Endothelial cell of umbilical vein (primary cell): ENCODE results near the gene GNAQ.

Source experiments
- EZH2 ChIP-seq: IDR thresholded peaks from 2 replicates; pipeline ENCODE4 v1.6.1; 2012; ENCODE audit warnings: borderline replicate concordance, low read depth, mild to moderate bottlenecking, moderate library complexity, low read length, inconsistent platforms; ENCODE audit not compliant: severe bottlenecking
- GATA2 ChIP-seq: IDR thresholded peaks from 2 replicates; pipeline ENCODE4 v1.7.0; 2011; ENCODE audit warnings: low read depth, mild to moderate bottlenecking, moderate library complexity, mixed read lengths, low read length; ENCODE audit not compliant: insufficient read length, insufficient read depth
- JUN ChIP-seq: IDR thresholded peaks from 2 replicates; pipeline ENCODE4 v1.6.1; 2011; ENCODE audit warnings: borderline replicate concordance, low read depth; ENCODE audit not compliant: insufficient read length, insufficient read depth
- MYC ChIP-seq: IDR thresholded peaks from one replicate; pipeline ENCODE4 v1.6.1; 2011; ENCODE audit warnings: mild to moderate bottlenecking, low read depth, low read length
- POLR2A ChIP-seq: IDR thresholded peaks from 2 replicates; pipeline ENCODE4 v1.6.1; 2012; ENCODE audit warnings: low read depth, mild to moderate bottlenecking, control low read depth, low read length
- POLR2AphosphoS5 ChIP-seq: IDR thresholded peaks from 2 replicates; pipeline ENCODE4 v1.6.1; 2012; ENCODE audit warnings: low read depth, mild to moderate bottlenecking, control low read depth, low read length, moderate library complexity; ENCODE audit not compliant: insufficient read depth
- TF ChIP-seq, protein P1 (sequence below), 2 donors: IDR thresholded peaks; 1 replicate in 1 of 2; 2 replicates in 1 of 2; pipeline ENCODE4 v1.5.1; 2011; ENCODE audit warnings: low read length in 2 of 2, mild to moderate bottlenecking in 2 of 2, moderate library complexity in 2 of 2, control low read depth in 1 of 2, inconsistent platforms in 1 of 2, low read depth in 1 of 2; ENCODE audit not compliant: insufficient read depth in 1 of 2; ENCODE audit errors: extremely low read depth in 1 of 2
- TF ChIP-seq, protein P2 (sequence below): IDR thresholded peaks from 2 replicates; pipeline ENCODE4 v1.6.1; 2011; ENCODE audit not compliant: insufficient read depth, insufficient read length

DNA sequence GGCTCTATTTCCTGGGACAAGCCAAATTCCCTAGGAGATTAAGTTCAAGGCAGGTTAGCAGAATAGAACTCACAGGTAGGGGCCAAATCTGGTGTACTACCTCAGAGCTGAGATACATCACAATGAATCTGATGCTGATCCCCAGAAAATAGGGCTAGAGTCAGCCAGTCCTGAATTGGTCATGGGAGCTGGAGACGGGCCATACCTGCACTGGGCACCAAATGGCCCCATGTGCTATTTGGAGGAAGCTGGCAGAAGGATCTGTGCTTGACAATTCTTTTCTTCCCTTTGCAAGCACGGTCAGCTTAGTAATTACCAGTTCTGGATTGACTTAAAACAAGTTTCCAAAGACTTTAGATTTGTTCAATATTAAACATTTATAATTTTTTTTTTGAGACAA lies 10.4 kb upstream of the GNAQ start:
- TF ChIP-seq, protein P1, sequence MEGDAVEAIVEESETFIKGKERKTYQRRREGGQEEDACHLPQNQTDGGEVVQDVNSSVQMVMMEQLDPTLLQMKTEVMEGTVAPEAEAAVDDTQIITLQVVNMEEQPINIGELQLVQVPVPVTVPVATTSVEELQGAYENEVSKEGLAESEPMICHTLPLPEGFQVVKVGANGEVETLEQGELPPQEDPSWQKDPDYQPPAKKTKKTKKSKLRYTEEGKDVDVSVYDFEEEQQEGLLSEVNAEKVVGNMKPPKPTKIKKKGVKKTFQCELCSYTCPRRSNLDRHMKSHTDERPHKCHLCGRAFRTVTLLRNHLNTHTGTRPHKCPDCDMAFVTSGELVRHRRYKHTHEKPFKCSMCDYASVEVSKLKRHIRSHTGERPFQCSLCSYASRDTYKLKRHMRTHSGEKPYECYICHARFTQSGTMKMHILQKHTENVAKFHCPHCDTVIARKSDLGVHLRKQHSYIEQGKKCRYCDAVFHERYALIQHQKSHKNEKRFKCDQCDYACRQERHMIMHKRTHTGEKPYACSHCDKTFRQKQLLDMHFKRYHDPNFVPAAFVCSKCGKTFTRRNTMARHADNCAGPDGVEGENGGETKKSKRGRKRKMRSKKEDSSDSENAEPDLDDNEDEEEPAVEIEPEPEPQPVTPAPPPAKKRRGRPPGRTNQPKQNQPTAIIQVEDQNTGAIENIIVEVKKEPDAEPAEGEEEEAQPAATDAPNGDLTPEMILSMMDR (IDR thresholded peaks at IDR 0.05; ENCODE audit: extremely low read depth in 1 of 2, insufficient read depth in 1 of 2, low read depth in 1 of 2, low read length in 2 of 2): no peak
- TF ChIP-seq POLR2A (no peak), POLR2AphosphoS5 (no peak), MYC (no peak), EZH2 (no peak), GATA2 (no peak), JUN (no peak)
- TF ChIP-seq, protein P2, sequence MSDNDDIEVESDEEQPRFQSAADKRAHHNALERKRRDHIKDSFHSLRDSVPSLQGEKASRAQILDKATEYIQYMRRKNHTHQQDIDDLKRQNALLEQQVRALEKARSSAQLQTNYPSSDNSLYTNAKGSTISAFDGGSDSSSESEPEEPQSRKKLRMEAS: no peak
